Stimulated activated CD4-positive, alpha-beta T cell treated with anti-CD3 and anti-CD28 coated beads, Interleukin-4, amount 100 ng/mL, for 1 hour (primary cell): ENCODE results near the gene DLX4.
A peak's percentile ranks its signal among the peaks of the same experiment; 100 is the strongest.

Experiments
- DNase-seq: peaks from one replicate; pipeline ENCODE4 v3.0.0-alpha.2; 2020

The DLX4 gene

DNA sequence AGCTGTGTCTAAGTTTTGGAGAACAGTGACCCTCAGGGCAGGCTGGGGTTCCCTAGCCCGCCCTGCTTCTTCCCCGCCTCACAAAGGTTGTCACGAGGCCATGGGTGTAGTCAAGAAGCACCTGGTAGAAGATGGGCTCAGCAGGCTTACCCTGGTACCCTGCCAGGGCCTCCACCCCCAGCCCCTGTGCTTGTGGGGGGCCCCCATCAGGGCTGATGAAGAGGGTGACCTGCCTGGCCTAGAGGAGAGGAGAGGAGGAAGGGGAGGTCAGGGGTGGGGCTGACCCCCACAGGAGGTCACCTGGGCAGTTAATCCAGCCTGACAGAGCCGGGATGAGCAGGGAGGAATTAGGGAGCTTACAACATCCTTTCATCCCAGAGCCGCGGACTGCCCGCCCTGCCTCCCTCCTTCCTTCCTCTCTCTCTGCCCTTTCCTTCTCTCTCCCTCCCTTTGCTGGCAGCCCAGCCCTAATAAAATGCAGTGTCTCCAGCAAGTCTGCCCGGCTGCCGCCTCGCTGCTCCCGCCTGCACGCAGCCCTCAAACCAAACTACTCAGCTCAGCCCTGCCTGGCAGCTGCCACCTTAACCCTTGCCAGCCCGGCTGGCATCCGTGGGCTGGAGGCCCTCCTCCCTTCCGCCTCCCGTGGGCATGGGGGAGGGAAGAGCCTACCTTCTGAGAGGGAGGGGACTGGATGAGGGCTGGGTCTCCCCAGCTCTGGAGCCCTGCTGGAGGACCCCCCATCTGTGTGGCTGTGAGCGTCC is 18.9 kb downstream of the DLX4 start:
- DNase-seq: no peak

DNA sequence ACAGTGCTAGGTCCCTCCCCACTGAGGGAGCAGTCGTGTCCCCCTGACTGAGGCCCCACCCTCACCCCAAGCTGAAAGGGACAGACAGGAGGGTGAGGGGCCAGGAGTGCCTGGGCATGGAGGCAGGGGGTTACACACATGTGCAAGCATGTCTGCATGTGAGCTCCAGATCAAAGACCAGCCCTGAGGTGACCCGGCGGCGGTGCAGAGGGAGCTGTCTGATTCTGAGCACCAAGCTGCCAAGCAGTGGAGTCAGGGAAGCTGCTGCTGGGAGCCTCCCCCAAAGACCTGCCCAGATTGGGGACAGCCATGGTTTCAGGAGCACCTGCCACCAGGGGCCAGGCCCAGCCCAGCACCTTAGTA is 20.5 kb downstream of the DLX4 start:
- no peak for DNase-seq

DNA sequence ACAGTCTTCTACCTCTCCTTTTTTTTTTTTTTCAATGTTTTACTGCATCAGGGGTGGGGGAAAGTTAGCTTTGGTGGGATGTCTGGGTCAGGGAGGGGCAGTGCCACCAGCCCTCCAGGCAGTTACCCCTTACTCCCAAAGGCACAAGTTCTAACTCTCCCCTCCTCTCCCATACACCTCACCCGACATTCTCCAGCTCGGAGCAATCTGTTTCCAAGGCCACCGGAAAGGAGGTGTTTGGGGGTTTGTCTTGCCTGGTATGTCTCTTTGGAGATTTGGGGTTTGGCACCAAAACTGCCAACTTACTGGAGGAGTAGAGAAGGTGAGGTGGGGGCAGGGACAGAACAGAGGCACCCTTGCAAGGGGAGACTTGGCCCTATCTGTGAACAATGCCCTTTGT is 21.3 kb downstream of the DLX4 start:
- no peak for DNase-seq

DNA sequence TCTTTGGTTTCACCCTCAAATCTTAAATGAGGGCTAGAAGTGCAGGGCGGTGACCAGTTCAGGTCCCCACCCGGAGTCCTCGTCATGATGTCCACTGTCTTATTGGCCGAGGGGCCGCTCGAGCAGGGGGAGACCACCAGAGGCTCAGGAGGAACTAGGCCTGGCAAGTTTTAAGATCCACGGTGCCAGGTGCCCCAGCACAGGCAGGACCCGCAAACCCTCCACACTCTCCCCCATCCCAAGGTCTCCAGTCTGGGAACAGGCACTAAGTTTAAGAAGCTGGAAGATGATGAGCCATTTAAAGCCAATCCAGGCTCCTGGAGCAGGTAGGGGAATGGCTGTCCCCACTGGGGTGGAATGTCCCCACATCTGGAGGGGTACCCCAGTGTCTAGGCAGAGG is 21.9 kb downstream of the DLX4 start:
- no peak for DNase-seq

DNA sequence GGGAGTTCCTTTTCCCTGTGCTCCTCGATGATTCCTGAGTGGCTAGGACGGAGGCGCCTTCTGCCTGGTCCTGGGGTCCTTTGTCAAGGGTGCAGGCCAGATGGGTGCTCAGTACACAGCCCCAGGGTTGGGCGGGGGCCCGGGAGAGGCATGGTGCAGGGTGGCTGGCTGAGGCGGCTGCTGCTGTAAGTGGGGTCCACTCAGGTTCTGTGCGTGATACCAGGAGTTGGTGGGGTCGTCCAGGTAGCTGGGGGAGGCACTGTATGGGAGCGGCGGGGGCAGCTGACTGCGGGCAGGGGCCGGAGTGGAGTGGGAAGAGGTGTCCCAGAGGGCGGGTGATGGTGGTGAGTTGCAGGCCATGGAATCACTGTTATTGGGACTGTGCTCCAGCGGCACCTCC is 22.4 kb downstream of the DLX4 start:
- no peak for DNase-seq

DNA sequence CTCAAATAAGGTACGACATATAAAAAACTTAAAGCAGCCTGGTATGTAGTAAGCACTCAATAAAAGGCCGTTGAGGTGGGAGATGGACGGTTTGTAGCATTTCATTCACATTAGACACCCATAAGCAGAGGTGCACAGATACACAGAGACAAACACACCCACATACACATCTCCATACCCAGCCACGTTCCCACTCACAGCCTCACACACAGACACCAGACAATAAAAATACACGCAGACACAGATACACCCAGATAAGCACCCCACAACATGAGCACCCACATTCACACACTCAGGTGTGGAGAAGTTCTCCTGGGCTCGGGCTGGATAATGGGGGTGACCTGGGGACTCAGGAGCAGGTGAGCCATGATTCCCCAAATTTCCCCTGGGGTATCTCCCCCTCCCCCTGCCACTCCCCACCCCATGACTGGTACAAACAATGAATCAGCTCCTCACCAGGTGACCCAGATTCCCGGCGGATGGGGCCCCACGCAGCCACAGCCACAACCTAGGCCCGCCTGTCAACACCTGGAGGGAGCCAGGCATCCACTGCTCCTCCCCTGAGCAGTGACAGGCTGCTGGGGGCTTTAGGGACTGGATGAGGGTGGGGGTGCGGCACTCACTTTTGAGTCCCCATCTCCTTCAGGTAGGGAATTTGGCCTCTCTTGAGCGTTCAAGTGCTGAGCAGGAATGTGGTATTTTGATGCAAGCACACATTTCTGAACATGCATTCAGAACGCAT is 23.4 kb downstream of the DLX4 start:
- DNase-seq: no peak

DNA sequence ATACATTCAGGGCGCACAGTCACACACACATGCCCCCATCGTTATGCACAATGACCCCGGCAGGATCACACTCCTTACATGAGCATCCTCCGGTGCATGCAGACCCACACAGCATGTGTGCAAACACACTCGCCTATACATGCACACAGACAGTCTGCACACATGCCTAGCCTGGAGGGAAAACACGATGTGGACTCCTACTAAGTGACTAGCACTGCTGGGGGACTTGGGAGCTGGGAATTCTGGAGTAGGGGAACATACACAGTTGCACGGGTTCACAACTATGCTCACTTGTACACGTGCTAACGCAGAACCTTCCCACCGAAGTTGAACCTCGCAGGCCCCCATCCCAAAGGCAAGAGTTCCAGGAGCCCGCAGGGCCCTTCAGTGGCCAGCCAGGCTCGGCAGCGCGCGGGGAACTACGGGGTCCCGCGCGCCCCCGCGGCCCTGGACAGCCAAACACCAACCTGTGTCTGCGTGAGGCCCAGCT is 24.0 kb downstream of the DLX4 start:
- DNase-seq: no peak

DNA sequence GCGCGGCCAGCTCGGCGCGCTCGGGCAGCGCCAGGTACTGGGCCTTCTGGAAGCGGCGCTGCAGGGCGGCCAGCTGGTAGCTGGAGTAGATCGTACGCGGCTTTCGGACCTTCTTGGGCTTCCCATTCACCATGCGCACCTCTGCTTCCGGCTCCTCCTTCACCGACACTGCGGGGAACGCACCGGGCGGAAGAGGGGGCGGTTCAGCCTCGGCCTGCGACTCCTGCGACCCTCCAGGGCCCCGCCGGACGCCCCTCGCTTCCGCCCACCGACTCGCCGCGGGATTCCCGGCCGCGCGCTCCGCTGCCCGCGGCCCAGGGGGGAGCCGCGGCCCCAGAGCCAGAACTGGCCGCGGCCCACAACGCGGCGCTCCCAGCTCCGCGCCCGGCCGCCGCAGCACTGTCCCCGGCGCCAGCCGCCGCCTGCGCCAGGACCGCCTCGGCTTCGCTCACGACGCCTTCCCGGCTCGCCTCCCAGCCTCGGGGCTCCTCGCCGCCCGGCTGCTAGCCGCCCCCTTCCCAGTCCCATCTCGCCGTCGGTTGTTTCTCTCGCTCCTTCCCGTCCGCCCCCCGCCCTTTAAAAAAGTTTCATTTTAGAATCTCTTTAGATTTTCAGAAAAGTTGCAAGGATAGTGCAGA is 24.6 kb downstream of the DLX4 start:
- DNase-seq: peak; percentile 37

DNA sequence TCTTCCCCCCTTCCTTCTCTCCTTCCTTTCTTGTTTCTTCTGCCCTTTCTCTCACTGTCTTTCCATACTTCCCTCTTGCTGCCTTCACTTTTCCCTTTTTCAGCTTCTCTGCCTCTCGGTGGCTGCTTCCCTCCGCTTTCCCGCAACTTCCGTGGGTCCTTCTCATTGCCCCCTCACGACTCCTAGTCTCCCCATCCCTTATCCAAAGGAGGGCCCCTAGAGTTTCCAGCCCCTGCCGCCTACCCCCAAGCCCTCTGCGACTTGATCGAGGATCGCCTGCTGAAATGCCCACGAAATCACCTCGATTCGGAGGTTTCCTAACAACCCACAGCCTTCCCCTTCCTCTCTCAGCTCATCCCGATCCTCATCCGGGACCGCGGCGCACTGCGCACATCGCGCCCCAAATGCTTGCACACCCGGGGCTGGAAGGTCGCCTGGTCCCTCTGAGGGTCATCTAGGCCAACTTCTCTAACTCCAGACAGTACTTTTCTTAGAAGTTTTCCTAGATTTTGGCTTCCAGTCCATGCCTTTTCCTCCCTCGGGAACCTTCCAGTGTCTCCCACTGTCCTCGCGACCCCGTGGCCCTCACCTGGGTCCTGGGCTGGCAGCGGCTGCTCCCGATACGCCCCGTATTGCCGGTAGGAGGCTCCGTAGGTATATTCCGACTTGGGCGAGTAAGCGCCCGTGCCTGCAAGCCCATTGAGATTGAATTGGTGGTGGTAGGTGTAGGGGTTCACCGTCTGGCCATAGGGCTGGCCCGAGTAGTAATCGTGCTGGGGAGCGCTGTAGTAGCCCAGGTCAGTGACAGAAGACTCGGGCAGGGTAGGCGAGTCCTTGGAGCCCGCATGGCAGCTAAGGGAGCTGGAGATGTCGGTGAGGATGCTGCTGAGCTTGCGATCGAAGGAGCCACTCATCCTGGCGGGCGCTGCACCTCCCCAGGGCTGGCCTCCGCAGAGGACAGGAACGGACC is 25.4 kb downstream of the DLX4 start:
- DNase-seq: peak; percentile 11

DNA sequence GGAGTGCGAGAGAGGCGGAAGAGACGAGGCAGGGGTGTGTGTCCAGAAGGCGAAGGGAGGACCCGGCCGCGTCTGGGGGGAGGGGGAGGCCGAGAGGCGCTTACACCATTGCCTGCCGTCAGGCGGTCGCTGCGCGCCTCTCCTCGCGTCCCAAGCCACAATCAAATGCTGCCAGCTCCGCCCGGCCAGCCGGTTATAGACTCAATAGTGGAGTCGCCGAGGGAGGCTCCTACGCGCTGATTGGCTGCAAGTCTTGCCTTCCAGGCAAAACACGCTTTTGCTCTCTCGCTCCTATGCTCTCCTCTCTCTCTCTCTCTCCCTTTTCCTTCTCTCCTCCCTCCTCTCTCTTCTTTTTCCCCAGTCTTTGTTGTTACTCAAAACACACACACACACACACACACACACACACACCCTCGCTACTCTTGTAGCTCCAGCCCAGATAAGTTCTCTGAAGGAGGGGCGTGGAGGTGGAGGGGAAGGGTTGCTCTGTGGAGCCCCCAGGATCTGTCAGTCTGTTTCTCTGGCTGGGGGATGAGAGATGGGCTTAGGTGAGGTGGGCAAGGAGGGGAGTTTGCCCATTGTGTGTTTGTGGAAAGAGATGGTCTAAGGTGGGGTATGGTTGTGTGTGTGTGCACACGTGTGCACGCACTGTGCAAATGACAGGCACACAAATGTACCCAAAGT is 26.2 kb downstream of the DLX4 start, which contains the start of gene DLX3:
Gene DLX3 (minus strand): TSS at position 170 of the 684 bp plus-strand sequence. CDS start 226 bp downstream, outside the sequence.
- DNase-seq: peak; percentile 38

DNA sequence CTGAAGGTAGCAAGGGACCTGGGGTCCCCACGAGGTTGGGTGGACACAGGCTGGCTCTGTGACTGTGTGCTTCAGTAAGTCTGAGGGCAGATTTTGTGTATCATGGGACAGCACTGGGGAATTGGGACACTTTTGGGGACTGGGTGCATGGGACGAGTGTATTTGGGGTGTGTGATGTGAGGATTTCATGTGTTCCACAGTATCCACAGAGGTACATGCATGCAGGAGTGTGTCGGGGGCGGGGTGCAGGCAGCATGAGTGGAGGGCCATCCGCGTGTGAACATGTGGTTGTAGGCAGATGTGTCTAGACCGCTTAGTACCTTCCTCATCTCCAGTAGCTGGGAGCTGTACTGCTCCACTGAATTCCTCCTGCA is 27.1 kb downstream of the DLX4 start:
- no peak for DNase-seq

DNA sequence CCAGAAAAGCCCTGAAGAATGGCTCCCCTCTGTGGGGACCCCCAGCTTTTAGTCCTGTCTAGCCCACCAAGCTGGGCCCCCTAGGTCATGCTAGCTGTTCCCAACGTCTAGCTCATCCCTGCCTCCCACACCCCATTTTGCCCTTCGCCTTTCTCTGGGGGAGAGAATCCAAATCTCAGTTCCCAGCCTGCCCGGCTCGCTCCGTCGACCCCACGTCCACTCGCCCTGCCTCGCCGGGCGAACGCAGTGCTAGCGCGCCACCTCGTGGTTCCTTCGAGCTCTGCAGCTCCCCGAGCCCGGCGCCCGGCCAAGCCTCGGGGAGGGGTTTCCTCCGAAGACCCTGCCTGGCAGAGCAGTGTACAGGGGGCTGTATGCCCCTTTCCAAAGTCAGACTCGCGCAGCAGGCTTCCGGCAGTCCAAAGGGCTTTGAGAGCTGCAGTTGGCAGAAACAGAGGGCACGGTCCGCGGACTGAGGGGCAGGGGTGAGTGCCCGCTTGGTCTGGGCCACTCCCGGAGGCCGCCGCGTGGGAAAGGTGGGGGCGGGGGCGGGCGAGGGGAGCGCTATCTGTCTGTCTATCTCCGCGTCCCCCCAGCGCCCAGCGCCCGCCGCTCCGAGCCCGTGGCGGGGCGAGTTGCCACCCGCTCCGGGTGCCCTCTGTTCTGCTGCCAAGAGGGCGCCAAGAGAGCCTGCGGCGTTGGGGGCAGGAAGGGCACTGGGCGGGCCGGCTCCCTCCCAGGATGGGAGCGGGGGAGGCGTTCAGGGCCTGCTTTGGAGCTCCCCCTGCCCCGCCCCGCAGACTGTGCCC is 27.7 kb downstream of the DLX4 start:
- peak; percentile 74 for DNase-seq

DNA sequence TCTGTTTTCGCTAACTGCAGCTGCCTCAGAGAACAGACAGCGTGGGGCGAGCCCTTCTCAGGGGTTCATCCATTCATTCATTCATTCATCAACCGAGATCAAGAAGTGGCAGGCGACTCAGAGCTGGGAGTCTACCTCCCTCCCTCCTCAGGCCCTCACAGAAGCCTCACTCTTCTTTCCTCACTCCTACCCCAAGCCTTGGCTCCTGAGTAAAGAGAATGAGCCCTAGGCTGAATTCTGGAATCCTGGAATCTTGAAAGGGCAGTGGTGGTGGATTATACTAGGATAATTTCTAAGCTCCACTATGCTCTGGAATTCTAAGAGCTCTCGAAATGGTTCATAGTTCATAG is 28.3 kb downstream of the DLX4 start:
- no peak for DNase-seq

DNA sequence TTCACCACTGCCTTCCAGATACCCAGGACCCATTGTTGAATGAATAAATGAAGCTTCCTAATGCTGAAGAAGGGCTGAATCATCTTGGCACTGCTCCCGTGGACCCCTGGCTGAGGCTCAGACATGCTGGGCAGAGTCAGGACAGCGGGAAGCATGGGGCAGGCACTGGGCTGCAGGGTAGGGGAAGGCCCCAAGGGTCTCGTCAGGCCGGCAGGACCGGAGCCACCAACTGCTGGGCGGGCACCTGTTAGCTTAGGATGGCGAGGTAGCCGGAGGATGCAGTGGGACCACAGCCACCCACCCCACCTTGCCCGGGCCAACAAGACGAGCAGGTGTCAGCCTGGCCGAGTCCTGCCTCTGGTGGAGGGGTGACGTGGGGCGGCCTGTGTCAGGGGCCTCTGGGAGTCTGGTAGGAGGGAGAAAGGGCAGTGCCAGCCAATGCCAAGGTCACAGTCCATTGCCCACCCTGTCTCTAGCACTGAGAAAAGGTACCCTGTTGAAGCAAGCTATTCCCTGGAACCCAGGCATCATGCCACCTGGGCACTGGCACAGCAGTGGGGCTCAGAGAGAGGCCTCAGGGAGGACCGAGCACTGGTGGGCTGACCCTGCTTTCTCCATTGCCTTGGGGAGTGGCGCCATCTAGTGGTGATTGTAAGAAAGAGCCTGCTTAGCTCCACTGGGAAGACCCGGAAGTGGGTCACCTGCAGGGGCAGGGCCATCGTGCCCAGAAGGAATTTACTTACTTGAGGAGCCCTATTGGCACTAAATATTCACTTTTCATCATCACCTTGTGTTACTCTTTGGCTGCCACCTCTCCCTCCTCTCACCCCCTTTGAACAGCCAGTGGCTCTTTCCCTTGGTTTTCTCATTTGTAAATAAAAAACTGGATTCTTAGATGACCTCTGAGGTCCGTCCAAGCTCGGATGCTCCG is 29.0 kb downstream of the DLX4 start:
- DNase-seq: peak; percentile 74

DNA sequence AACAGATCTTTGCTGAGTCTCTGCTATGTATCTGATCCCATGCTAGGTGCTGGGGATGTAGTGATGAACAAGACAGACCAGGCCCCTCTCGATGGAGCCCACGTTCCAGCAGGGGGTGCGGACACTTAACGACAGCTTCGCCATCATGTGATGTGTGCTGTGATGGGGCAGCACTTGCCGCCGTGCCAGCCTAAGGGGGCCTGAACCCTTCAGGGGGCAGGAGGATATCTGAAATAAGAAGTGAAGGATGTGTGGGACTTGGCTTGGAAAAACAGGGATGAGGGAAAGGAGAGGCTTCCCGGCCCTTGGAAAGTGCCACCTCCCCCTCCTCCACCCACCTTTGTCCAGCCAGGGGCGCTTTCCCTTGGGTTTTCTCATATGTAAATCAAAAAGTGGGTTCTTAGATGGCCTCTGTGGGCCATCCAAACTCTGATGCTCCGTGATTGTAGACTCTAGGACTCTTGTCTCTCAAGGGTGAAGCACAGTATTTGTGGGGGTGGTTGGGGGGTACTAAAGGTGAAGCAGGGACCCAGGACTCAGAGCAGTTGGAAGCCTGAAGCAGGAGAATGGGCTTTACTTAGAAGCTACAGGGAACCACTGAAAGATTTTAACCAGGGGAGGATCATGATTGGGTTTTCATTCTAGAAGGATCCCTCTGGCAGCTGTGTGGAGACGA is 30.0 kb downstream of the DLX4 start:
- DNase-seq: no peak

DNA sequence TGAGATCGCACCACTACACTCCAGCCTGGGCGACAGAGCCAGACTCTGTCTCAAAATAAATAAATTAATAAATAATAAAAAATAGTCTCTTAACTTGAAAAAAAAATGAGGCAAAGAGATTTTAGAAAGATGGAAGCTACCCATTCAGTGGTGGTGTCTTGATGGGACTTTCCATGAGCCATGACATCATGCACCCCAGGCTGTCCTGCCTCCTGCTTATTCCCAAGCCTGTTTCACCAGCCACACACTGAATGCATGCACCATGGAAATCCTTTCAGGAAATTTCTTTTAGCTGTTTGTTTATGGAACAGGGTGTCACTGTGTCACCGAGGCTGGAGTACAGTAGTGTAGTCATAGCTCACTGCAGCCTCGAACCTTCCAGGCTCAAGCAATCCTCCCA is 34.9 kb downstream of the DLX4 start:
- no peak for DNase-seq

DNA sequence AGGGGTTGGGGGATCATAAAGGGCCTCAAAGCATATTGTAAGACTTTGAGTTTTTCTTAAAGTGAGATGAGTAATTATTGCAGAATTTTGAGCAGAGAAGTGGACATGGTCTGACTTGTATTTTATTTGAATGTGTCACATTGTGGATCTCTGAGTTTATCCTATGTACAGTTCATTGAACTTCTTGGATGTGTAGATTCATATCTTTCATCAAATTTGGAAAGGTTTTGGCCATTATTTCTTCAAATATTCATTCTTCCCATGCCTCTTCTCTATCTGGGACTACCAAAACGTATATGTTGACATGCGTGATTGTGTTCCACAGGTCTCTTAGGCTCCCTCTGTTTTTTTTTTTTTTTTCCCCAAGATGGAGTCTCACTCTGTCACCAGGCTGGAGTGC is 40.3 kb downstream of the DLX4 start:
- no peak for DNase-seq

DNA sequence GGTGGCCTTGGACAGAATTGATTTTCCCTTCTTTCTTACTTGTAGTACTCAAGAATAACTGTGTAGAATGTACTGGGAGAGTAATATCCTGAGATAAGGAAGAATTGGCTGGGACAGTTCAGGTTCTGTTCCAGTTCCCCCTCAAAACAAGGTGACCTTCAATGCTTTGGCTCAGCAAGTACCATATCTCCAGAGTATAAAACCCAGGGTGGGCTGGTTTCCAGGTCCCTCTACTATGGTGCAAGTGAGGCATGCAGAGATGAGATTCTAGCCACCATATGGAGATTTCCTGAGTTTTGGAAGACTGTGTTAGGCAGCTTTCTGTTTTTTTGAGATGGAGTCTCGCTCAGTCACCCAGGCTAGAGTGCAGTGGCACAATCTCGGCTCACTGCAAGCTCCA is 44.1 kb downstream of the DLX4 start:
- no peak for DNase-seq

DNA sequence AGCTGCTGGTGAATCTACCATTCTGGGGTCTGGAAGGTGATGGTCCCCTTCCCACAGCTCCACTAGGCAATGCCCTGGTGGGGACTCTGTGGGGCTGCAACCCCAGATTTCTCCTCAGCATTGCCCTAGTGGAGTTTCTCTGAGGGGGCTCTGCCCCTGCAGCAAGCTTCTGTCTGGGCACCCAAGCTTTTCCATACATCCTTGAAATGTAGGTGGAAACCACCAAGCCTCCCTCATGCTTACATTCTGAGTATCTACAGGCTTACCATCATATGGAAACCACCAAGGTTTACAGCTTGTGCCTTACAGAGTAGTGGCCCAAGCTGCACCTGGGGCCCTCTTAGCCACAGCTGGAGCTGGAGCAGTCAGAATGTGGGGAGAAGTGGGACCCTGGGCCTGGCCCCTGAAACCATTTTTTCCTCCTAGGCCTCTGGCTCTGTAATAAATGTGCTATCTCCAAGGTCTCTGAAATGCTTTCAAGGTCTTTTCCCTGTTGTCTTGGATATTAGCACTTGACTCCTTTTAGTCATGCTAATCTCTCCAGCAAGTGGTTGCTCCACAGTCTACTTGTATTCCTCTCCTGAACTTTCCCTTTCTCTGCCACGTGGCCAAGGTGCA is 45.6 kb downstream of the DLX4 start:
- DNase-seq: no peak
